ENCODE data around the gene SEC11C.

GRCh38 chr18:59109375-59109774 is 30.3 kb upstream of the SEC11C start:
- TF ChIP-seq, protein P1, sequence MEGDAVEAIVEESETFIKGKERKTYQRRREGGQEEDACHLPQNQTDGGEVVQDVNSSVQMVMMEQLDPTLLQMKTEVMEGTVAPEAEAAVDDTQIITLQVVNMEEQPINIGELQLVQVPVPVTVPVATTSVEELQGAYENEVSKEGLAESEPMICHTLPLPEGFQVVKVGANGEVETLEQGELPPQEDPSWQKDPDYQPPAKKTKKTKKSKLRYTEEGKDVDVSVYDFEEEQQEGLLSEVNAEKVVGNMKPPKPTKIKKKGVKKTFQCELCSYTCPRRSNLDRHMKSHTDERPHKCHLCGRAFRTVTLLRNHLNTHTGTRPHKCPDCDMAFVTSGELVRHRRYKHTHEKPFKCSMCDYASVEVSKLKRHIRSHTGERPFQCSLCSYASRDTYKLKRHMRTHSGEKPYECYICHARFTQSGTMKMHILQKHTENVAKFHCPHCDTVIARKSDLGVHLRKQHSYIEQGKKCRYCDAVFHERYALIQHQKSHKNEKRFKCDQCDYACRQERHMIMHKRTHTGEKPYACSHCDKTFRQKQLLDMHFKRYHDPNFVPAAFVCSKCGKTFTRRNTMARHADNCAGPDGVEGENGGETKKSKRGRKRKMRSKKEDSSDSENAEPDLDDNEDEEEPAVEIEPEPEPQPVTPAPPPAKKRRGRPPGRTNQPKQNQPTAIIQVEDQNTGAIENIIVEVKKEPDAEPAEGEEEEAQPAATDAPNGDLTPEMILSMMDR (IDR thresholded peaks at IDR 0.05), result no peak
- no peak for TF ChIP-seq POLR2A (IDR thresholded peaks at IDR 0.05)
